Measurements from ENCODE around the gene SHMT2. TPM values are rescaled to one million over a fixed set of nuclear protein-coding genes. Genes with fewer than 3 reads are reported as not detected.

The SHMT2 gene
- total RNA-seq, 4 donors from 2014 or later: 45.2 to 66.4 (median 55.0) TPM

DNA sequence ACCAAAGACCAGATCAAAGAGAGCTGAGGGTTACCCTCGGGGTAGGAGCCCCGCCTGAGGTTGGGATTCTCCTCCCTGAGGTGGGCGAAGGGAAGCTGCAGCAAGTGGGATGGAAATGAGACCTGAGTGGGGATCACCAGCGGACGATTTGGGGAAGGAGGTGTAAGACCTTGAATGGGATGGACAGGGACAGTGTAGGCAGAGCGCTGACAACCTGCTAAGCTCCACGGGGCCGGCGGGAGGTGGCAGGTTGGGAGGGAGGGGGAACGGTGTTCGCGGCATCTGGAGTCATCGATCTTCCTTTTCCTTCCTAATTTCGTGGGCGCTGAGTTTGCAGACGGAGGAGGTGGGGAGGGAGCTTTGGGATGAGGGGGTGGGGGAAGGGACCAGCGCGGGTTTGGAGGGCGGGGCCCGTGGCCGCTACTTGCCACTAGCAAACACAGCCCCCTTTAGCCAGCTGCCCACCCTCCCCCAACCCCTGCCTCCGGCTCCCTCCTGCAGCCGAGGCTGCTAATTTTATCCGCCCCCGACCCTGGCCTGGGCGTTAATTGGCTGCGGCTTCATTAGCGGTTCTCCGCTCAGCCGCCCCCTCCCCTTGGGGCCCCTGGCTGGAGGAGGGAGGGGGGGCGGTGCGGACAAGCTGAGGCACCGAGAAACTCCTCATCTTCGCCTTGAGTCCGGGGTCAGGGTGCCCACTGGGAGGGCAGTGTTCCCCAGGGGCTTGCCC lies 2.8 kb upstream of the SHMT2 start:
- no peak for ATAC-seq (ENCODE audit: low FRiP score)
- TF ChIP-seq, protein P1, sequence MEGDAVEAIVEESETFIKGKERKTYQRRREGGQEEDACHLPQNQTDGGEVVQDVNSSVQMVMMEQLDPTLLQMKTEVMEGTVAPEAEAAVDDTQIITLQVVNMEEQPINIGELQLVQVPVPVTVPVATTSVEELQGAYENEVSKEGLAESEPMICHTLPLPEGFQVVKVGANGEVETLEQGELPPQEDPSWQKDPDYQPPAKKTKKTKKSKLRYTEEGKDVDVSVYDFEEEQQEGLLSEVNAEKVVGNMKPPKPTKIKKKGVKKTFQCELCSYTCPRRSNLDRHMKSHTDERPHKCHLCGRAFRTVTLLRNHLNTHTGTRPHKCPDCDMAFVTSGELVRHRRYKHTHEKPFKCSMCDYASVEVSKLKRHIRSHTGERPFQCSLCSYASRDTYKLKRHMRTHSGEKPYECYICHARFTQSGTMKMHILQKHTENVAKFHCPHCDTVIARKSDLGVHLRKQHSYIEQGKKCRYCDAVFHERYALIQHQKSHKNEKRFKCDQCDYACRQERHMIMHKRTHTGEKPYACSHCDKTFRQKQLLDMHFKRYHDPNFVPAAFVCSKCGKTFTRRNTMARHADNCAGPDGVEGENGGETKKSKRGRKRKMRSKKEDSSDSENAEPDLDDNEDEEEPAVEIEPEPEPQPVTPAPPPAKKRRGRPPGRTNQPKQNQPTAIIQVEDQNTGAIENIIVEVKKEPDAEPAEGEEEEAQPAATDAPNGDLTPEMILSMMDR (IDR thresholded peaks at IDR 0.05): no peak

DNA sequence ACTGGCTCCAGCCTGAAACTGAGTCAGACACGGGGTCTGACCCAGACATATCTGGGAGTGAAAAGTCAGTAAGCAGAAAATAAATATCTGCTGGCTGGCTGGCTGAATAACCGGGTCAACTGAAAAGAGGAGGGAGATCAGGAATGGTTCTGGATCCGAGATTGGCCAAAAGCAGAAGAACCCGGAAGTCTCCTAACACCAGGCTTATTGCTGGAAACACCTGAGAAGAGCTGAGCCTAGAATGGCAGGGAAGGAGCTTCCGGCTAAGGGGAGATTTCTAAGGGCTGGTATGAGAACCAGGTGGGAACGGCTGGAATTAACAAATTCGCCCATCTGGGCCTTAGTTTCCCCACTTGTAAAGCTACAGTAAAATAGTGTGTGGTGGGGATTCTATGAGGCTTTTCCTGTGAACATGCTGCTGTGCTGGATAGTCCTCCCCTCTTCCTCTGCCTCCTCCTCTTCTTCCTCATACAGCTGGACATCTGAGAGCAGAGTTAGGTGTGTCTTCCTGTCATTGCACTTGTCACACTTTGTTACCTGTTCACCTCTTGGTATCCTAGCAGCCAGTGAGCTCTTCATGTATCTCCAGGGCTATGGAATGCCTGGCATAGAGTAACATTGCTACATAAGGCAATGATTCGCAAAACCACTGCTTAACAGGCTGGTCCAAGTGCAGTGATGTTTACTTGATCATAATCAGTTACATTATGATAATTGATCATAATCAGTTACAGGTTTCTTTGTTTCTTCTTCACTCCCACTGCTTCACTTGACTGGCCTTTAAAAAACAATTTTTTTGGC lies 2.0 kb upstream of the SHMT2 start:
- TF ChIP-seq, protein P1 (IDR thresholded peaks at IDR 0.05): no peak
- ATAC-seq (ENCODE audit: low FRiP score) (no peak), DNase-seq (ENCODE audit: low spot score) (no peak)

More for the DNA sequence above, 2.8 kb upstream of the SHMT2 start:
- DNase-seq (ENCODE audit: low spot score): no peak

DNA sequence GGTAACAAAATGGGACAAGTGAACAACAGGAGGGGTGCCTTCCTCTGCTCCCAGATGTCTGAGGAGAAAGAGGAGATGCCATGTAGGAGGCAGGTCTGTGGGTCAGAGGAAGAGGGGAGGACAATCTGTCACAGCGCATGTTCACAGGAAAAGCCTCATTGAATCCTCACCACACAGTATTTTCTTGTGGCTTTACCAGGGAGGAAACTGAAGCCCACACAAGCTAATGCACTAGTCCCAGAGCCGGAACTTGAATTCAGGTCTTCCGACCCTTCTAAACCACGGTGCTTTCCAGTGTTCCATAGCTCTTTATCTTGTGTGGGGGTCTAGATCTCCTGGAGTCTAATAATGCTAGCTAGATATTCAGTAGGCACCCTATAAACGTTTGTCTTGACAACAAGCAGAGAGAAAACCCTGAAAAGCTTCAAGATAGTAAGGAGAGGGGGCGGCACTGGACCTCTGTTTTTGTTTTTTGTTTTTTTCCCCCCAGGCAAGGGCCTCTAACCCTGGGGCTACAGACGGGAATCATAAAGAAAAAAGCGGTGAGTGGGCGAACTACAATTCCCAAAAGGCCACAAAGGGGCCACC lies 371 bp upstream of the SHMT2 start:
- TF ChIP-seq, protein P1 (IDR thresholded peaks at IDR 0.05): no peak
- DNase-seq (ENCODE audit: low spot score) (no peak), ATAC-seq (ENCODE audit: low FRiP score) (no peak)

DNA sequence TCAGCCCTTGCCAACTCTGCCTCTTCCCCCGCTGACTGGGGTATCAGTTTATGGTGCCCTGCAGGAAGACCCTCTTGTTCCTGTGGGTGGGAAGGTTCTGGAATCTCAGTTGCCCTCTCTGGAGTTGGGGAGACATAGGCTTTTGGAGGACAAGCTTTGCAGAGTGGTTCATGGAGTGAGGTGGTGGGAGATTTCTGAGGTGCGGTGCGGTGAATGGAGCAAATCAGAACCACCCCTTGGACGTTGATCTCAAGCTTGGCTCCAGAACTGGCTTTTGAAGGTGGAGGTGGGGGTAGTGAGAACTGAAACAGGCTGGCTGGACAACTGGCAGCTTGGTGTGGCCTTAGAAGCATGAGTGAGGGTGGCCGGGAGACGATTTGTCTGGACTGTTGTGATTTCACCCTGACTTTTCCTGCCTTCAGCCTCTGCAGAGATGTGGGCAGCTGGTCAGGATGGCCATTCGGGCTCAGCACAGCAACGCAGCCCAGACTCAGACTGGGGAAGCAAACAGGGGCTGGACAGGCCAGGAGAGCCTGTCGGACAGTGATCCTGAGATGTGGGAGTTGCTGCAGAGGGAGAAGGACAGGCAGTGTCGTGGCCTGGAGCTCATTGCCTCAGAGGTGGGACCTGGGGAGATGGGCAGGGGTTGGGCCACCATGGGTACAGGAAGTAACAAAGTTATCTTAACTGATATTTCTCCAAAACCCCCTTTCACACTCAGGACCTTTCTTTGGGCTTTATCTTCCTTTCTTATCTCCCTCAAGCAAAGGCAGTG lies 1.1 kb downstream of the SHMT2 start:
- ATAC-seq (ENCODE audit: low FRiP score): no peak
- no peak for DNase-seq (ENCODE audit: low spot score)

DNA sequence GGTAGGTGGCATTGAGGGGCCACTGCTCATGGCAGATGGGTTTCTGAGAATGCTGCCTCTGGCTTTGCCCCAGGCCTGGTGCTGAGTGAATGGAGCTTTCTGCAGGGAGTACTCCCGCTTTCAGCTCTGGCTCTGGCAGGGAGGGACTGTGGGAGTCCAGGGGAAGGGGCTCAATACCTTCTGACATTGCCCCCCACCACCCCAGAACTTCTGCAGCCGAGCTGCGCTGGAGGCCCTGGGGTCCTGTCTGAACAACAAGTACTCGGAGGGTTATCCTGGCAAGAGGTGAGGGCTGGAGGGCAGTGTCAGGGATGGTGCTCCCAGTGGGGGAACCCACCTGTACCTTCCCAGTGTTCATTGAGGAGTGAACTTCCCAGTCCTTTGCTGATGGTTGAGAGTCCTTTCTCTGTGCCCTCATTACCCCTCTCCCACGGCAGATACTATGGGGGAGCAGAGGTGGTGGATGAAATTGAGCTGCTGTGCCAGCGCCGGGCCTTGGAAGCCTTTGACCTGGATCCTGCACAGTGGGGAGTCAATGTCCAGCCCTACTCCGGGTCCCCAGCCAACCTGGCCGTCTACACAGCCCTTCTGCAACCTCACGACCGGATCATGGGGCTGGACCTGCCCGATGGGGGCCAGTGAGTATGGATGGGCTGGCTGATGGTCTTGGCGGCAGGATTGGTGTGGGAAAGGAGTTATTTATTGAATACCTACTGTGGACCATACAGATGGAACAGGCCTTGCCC lies 1.9 kb downstream of the SHMT2 start:
- TF ChIP-seq, protein P1 (IDR thresholded peaks at IDR 0.05): no peak
- ATAC-seq (ENCODE audit: low FRiP score) (no peak), DNase-seq (ENCODE audit: low spot score) (no peak)

More for the DNA sequence above, 1.1 kb downstream of the SHMT2 start:
- TF ChIP-seq, protein P1 (IDR thresholded peaks at IDR 0.05): no peak

DNA sequence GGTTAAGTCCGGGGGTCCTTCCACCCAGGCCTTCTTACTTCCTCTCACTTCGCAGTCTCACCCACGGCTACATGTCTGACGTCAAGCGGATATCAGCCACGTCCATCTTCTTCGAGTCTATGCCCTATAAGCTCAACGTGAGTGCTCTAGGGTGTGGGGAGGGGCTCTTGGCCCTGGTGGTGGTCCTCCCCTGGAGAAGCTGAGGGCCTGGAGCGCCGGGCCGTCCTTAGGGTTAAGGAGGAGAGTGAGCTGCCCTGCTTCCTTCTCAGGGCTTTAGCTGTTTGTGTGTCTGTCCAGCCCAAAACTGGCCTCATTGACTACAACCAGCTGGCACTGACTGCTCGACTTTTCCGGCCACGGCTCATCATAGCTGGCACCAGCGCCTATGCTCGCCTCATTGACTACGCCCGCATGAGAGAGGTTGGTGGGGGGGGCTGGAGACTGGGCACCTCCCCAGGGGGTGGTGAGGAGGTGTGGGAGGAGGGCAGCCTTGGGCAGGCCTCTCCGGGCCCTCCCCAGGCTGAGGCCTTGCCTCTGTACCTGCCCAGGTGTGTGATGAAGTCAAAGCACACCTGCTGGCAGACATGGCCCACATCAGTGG lies 2.7 kb downstream of the SHMT2 start:
- ATAC-seq (ENCODE audit: low FRiP score) (no peak), DNase-seq (ENCODE audit: low spot score) (no peak)
- TF ChIP-seq, protein P1 (IDR thresholded peaks at IDR 0.05): no peak
